Cardiac fibroblast (primary cell): Measurements from ENCODE around the gene LTBP1.

ENCODE experiments used
- DNase-seq, 2 donors: peaks; one replicate each; pipeline versions ENCODE4 v3.0.0 to v3.0.0-alpha.2; 2010; ENCODE audit warnings: low read depth in 2 of 2
- H3K4me3 ChIP-seq, 2 donors: replicated peaks in 1 of 2; 1 replicate in 1 of 2; 2 replicates in 1 of 2; pipeline ENCODE4 v1.5.1; 2011; ENCODE audit warnings: low read depth in 2 of 2, low read length in 2 of 2, mild to moderate bottlenecking in 2 of 2, moderate library complexity in 1 of 2
- TF ChIP-seq, protein P1 (sequence below): IDR thresholded peaks from one replicate; pipeline ENCODE4 v1.5.1; 2011; ENCODE audit warnings: low read depth, mild to moderate bottlenecking, low read length, inconsistent platforms

Gene LTBP1

DNA sequence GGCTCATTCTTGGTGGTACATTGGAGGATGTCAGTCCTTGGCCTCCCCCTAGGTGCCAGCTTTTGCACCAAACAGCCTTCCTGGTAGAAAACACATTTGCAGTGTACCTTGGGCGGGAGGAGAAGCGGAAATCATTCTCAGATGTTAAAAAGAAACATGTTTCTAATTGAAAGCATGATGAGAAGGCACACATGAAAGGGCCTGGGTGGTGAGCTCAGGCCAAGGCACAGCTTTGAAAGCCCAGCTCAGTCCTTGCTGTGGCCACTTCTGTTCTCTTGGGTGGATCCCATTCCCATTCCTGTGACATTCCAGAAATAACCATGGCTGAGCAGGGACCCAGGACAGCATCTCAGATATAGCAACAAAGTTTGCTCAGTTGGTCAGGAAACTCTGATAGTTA lies 71.5 kb downstream of the LTBP1 start:
- no peak for DNase-seq
- TF ChIP-seq, protein P1, sequence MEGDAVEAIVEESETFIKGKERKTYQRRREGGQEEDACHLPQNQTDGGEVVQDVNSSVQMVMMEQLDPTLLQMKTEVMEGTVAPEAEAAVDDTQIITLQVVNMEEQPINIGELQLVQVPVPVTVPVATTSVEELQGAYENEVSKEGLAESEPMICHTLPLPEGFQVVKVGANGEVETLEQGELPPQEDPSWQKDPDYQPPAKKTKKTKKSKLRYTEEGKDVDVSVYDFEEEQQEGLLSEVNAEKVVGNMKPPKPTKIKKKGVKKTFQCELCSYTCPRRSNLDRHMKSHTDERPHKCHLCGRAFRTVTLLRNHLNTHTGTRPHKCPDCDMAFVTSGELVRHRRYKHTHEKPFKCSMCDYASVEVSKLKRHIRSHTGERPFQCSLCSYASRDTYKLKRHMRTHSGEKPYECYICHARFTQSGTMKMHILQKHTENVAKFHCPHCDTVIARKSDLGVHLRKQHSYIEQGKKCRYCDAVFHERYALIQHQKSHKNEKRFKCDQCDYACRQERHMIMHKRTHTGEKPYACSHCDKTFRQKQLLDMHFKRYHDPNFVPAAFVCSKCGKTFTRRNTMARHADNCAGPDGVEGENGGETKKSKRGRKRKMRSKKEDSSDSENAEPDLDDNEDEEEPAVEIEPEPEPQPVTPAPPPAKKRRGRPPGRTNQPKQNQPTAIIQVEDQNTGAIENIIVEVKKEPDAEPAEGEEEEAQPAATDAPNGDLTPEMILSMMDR: no peak
- no peak overlapping the region for H3K4me3 ChIP-seq

DNA sequence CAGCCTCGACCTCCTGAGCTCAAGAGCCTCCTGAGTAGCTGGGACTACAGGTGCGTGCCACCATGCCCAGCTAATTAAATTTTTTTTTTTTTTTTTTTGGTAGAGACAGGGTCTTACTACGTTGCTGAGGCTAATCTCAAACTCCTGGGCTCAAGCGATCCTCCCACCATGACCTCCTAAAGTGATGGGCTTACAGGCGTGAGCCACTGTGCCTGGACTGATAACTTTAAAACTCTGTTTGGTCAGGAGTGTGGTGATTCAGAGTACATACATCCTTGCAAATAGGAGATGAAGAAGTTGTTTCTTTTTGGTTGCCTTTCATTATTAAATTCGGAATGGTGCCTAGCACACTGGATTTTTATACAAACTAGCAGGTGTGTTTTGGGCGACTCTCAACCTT lies 73.0 kb downstream of the LTBP1 start:
- TF ChIP-seq, protein P1: no peak
- no peak overlapping the region for H3K4me3 ChIP-seq
- DNase-seq: no peak

DNA sequence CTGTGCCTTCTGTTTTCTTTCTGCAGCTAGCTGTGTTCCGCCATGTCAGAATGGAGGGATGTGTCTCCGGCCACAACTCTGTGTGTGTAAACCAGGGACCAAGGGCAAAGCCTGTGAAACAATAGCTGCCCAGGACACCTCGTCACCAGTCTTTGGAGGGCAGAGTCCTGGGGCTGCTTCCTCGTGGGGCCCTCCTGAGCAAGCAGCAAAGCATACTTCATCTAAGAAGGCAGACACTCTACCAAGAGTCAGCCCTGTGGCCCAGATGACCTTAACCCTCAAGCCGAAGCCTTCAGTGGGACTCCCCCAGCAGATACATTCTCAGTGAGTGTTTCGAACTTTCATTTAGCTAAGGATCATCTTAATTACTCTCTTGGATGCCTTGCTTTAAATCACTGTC lies 74.1 kb downstream of the LTBP1 start:
- DNase-seq: no peak
- TF ChIP-seq, protein P1: no peak
- no peak overlapping the region for H3K4me3 ChIP-seq

DNA sequence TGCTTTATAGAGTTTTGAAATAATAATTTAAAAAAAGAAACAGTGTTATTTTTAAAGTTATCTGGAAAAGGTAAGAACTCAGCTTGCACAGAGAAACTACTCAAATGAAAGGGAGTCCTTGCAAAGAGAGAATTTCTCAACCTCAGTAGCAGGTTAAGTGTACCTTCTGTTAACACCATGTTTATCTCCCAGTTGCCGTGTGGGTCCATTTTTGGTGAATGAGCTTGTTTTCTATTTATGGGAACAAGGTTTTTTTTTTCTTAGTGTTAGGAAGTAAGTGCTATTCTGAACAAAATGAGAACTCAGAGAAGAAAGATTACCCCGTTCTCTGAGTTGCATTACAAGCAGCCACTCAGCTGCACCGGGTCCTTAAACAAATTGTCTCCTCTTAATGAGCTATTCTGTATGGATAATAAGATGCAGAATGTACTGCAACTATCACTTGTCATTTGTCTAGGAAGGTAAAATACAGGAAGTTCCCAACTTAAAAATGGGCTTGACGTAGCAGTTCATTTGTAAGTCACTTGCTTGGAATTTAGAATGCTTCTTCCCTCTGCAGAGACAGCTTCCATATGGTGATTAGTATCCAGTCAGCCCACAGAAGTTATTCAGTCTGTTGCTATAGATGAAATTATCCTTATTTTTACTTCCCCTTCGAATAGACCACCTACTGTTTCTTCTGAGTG lies 74.9 kb downstream of the LTBP1 start:
- peak; percentile 68 to 89 for DNase-seq
- H3K4me3 ChIP-seq: no peak overlapping the region
- TF ChIP-seq, protein P1: no peak

DNA sequence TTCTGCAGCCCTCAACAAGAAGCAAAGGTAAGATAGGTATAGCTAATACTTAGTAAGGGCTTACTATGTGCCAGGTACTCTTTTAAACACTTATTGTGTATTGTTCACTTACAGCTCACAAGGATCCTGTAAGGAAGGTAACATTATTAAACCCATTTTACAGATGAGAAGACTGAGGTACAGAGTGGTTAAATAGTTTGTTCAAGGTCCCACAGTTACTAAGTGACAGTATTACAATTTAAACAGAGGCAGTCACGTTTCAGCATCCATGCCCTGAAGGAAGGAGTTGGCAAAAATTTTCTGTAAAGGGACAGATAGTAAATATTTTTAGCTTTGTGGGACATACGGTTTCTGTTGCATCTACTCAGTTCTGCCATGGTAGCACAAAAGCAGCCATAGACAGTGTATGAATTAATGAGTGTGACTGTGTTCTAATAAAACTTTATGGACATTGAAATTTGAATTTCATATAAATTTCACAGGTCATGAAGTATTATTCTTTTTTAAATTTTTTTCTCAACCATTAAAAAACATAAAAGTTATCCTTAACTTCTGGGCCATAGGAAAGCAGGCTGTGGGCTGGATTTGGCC lies 75.7 kb downstream of the LTBP1 start:
- DNase-seq: no peak
- H3K4me3 ChIP-seq: no peak overlapping the region
- TF ChIP-seq, protein P1: no peak

DNA sequence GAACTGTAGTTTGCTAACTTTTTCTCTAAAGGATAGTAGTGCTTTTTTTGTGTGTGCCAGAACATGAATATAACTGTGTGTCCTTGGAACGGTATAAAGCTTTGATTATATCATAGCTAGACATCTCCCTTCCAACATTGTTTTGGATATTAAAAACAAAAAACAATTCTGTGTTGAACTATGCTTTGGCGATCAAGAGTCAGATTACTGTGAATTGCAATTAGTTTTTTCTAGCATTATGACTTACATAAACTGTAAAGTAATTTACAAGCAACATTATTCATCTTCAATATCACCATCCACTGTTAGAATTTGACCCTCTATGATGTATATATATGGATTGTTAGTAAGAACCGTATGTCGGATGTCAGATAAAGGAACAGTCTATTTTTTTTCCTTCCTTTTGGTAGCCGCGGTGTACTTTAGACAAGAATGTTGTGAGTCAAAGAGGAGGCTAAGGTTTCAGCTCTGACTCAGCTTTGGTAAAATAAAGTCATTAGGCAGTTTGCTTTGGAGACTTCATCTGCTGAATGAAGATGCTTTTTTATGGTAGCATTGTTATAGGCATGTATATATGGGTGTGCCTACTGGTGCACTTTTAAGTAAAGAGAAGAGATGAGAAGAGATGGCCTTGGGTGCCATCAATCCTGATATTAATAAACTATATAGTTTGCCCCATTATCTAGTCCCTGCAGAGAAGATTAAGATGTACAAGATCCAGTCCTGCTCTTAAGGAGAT lies 76.4 kb downstream of the LTBP1 start:
- TF ChIP-seq, protein P1: no peak
- peak; percentile 75 to 93 for DNase-seq
- no peak overlapping the region for H3K4me3 ChIP-seq
